ENCODE data around the gene PAGR1. TPM values are rescaled to one million over a fixed set of nuclear protein-coding genes. Genes with fewer than 3 reads are reported as not detected.

The PAGR1 gene
- total RNA-seq, 2 experiments from 2014 or later, result 16.9 to 19.3 TPM

GRCh38 chr16:29809850-29810698, 5.9 kb upstream of the PAGR1 start:
- intact Hi-C loops (cut with micrococcal nuclease), result loop anchor here (5.0 kb wide), 8 partner anchors 63 to 988 kb away; partner anchors contain the start of genes ALDOA, ATXN2L, C16orf54 and C16orf92
- peak overlapping the region; percentile 77 for H3K4me3 Mint-ChIP-seq
- no peaks in the 10 kb centered on the region for H3K9me3 Mint-ChIP-seq
- no peaks in the 10 kb centered on the region for H3K27me3 Mint-ChIP-seq (ENCODE audit: low read depth)
- peak overlapping the region; percentile 81 for H3K27ac Mint-ChIP-seq
- peaks cover 29% of the 10 kb centered on the region for H3K36me3 Mint-ChIP-seq (ENCODE audit: low read depth)
- H3K4me1 Mint-ChIP-seq (ENCODE audit: low read depth), result peaks cover 48% of the 10 kb centered on the region
- CTCF ChIA-PET, result interaction anchor here (1.3 kb wide), 1 partner anchor 38 kb away, joined by 3 read pairs; no protein-coding TSS in a partner anchor
- DNase-seq, result no peak

GRCh38 chr16:29810699-29811169, 5.2 kb upstream of the PAGR1 start:
- H3K4me1 Mint-ChIP-seq (ENCODE audit: low read depth), result peaks cover 50% of the 10 kb centered on the region
- no peaks in the 10 kb centered on the region for H3K9me3 Mint-ChIP-seq
- peaks cover 26% of the 10 kb centered on the region for H3K36me3 Mint-ChIP-seq (ENCODE audit: low read depth)
- intact Hi-C loops (cut with micrococcal nuclease), result no loop called here
- no peaks in the 10 kb centered on the region for H3K27me3 Mint-ChIP-seq (ENCODE audit: low read depth)
- DNase-seq, result no peak
- H3K27ac Mint-ChIP-seq, result peak overlapping the region; percentile 72
- H3K4me3 Mint-ChIP-seq, result peak overlapping the region; percentile 78
- CTCF ChIA-PET, result interaction anchor here (1.3 kb wide), 1 partner anchor 37 kb away, joined by 3 read pairs; no protein-coding TSS in a partner anchor

- H3K27me3 Mint-ChIP-seq (ENCODE audit: low read depth), result no peaks in the 10 kb centered on the region
- H3K9me3 Mint-ChIP-seq, result no peaks in the 10 kb centered on the region
- H3K4me1 Mint-ChIP-seq (ENCODE audit: low read depth), result peaks cover 53% of the 10 kb centered on the region
- peak overlapping the region; percentile 78 for H3K4me3 Mint-ChIP-seq
- H3K36me3 Mint-ChIP-seq (ENCODE audit: low read depth), result peaks cover 26% of the 10 kb centered on the region
- H3K27ac Mint-ChIP-seq, result peak overlapping the region; percentile 72
- CTCF ChIA-PET, result no interaction called here
- DNase-seq, result peak; percentile 86
- intact Hi-C loops (cut with micrococcal nuclease), result no loop called here
Observed at GRCh38 chr16:29811170-29811895, 4.6 kb upstream of the PAGR1 start.

- Mint-ChIP-seq H3K4me3 (peak within 1 kb of the TSS; percentile 78), H3K9me3 (no peaks in the 10 kb centered on the region), H3K36me3 (ENCODE audit: low read depth) (peaks cover 29% of the 10 kb centered on the region), H3K27me3 (ENCODE audit: low read depth) (no peaks in the 10 kb centered on the region), H3K27ac (peak within 1 kb of the TSS; percentile 72), H3K4me1 (ENCODE audit: low read depth) (peaks cover 54% of the 10 kb centered on the region)
- peak; percentile 58 for DNase-seq
- CTCF ChIA-PET, result no interaction called here
- intact Hi-C loops (cut with micrococcal nuclease), result no loop called here
Observed at GRCh38 chr16:29811896-29812665, 3.9 kb upstream of the PAGR1 start, which contains the start of gene PRRT2. PRRT2 (plus strand) TSS chr16:29812193; CDS start chr16:29813055, 862 bp downstream.

GRCh38 chr16:29812754-29813643, 3.0 kb upstream of the PAGR1 start:
- peak overlapping the region; percentile 45 for H3K4me3 Mint-ChIP-seq
- no peak for DNase-seq
- CTCF ChIA-PET, result interaction anchor here (1.6 kb wide), 1 partner anchor 35 kb away, joined by 5 read pairs; no protein-coding TSS in a partner anchor
- H3K36me3 Mint-ChIP-seq (ENCODE audit: low read depth), result peaks cover 24% of the 10 kb centered on the region
- peaks cover 56% of the 10 kb centered on the region for H3K4me1 Mint-ChIP-seq (ENCODE audit: low read depth)
- H3K27me3 Mint-ChIP-seq (ENCODE audit: low read depth), result no peaks in the 10 kb centered on the region
- intact Hi-C loops (cut with micrococcal nuclease), result no loop called here
- no peaks in the 10 kb centered on the region for H3K9me3 Mint-ChIP-seq
- peak overlapping the region; percentile 46 for H3K27ac Mint-ChIP-seq

- DNase-seq, result no peak
- Mint-ChIP-seq H3K36me3 (ENCODE audit: low read depth) (peaks cover 23% of the 10 kb centered on the region), H3K27me3 (ENCODE audit: low read depth) (no peaks in the 10 kb centered on the region), H3K9me3 (no peaks in the 10 kb centered on the region), H3K4me1 (ENCODE audit: low read depth) (peaks cover 57% of the 10 kb centered on the region), H3K27ac (no peak overlapping the region), H3K4me3 (peak overlapping the region; percentile 8)
- CTCF ChIA-PET, result interaction anchor here (0.5 to 1.6 kb wide), 2 partner anchors 34 to 231 kb away, joined by 5 read pairs; no protein-coding TSS in a partner anchor
- intact Hi-C loops (cut with micrococcal nuclease), result no loop called here
Observed at GRCh38 chr16:29813644-29814562, 2.0 kb upstream of the PAGR1 start.

- Mint-ChIP-seq H3K4me1 (ENCODE audit: low read depth) (peaks cover 60% of the 10 kb centered on the region), H3K4me3 (peak overlapping the region; percentile 93), H3K9me3 (no peaks in the 10 kb centered on the region), H3K27ac (no peak overlapping the region), H3K27me3 (ENCODE audit: low read depth) (no peaks in the 10 kb centered on the region), H3K36me3 (ENCODE audit: low read depth) (peaks cover 24% of the 10 kb centered on the region)
- CTCF ChIA-PET, result interaction anchor here (0.5 to 1.6 kb wide), 2 partner anchors 34 to 230 kb away, joined by 5 read pairs; no protein-coding TSS in a partner anchor
- intact Hi-C loops (cut with micrococcal nuclease), result no loop called here
- DNase-seq, result no peak
Observed at GRCh38 chr16:29814592-29814991, 1.4 kb upstream of the PAGR1 start.

- Mint-ChIP-seq H3K36me3 (ENCODE audit: low read depth) (peaks cover 26% of the 10 kb centered on the region), H3K27ac (peak overlapping the region; percentile 96), H3K27me3 (ENCODE audit: low read depth) (no peaks in the 10 kb centered on the region), H3K4me1 (ENCODE audit: low read depth) (peaks cover 61% of the 10 kb centered on the region), H3K9me3 (no peaks in the 10 kb centered on the region), H3K4me3 (peak overlapping the region; percentile 93)
- intact Hi-C loops (cut with micrococcal nuclease), result no loop called here
- peak; percentile 60 for DNase-seq
- CTCF ChIA-PET, result interaction anchor here (0.6 to 8.3 kb wide), 11 partner anchors 7 to 183 kb away, joined by 3 to 92 read pairs (median 5); partner anchors contain the start of gene KIF22
Observed at GRCh38 chr16:29815032-29815721, 775 bp upstream of the PAGR1 start.

GRCh38 chr16:29816694-29817441, 916 bp downstream of the PAGR1 start:
- CTCF ChIA-PET, result interaction anchor here (0.7 to 8.3 kb wide), 10 partner anchors 8 to 154 kb away, joined by 3 to 92 read pairs (median 4); no protein-coding TSS in a partner anchor
- Mint-ChIP-seq H3K27me3 (ENCODE audit: low read depth) (no peaks in the 10 kb centered on the region), H3K4me3 (peak overlapping the region; percentile 93), H3K9me3 (no peaks in the 10 kb centered on the region), H3K27ac (peak overlapping the region; percentile 96), H3K36me3 (ENCODE audit: low read depth) (peaks cover 31% of the 10 kb centered on the region), H3K4me1 (ENCODE audit: low read depth) (peaks cover 53% of the 10 kb centered on the region)
- DNase-seq, result peak; percentile 73
- intact Hi-C loops (cut with micrococcal nuclease), result loop anchor here (1.0 to 2.0 kb wide), 6 partner anchors 10 to 117 kb away; partner anchors contain the start of gene CDIPT
